Subcutaneous abdominal adipose tissue (tissue), 5 donors: ENCODE measurements around the gene ZNF217.
"Not testable (repeated sequence)": the region's sequence is repeated elsewhere in the genome, so short reads cannot be mapped to it uniquely, and the experiment has no call there.

Experiments used
- H3K27ac ChIP-seq: one replicate; pipeline ENCODE4 v1.7.0; 2013; ENCODE audit warnings: low read depth, mild to moderate bottlenecking, inconsistent platforms, low read length, moderate library complexity
- H3K27me3 ChIP-seq, 5 donors: one replicate each; pipeline ENCODE4 v1.7.0; 2013; ENCODE audit warnings: low read length in 5 of 5, inconsistent platforms in 1 of 5; ENCODE audit not compliant: control insufficient read depth in 5 of 5, insufficient read depth in 4 of 5
- H3K36me3 ChIP-seq, 5 donors: one replicate each; pipeline ENCODE4 v1.7.0; 2013; ENCODE audit warnings: low read length in 5 of 5; ENCODE audit not compliant: control insufficient read depth in 5 of 5, insufficient read depth in 5 of 5
- H3K4me1 ChIP-seq, 5 donors: one replicate each; pipeline ENCODE4 v1.7.0; 2013; ENCODE audit warnings: low read length in 5 of 5, mild to moderate bottlenecking in 3 of 5, moderate library complexity in 1 of 5; ENCODE audit not compliant: control insufficient read depth in 5 of 5, insufficient read depth in 5 of 5
- H3K4me3 ChIP-seq, 5 donors: one replicate each; pipeline ENCODE4 v1.7.0; 2013; ENCODE audit warnings: low read length in 5 of 5, low read depth in 1 of 5
- H3K9ac ChIP-seq, 5 donors: one replicate each; pipeline ENCODE4 v1.7.0; 2013; ENCODE audit warnings: low read length in 5 of 5, mild to moderate bottlenecking in 4 of 5, moderate library complexity in 3 of 5
- H3K9me3 ChIP-seq, 5 donors: one replicate each; pipeline ENCODE4 v1.7.0; 2013; ENCODE audit warnings: low read length in 5 of 5; ENCODE audit not compliant: control insufficient read depth in 5 of 5
- donor health status: healthy.
- donor health status: healthy.
- donor health status: healthy.
- donor health status: healthy.
- donor health status: healthy.

The ZNF217 gene

GRCh38 chr20:53535878-53536277 is 57.8 kb downstream of the ZNF217 start:
- no peaks in the 10 kb centered on the region for H3K36me3 ChIP-seq
- no peak overlapping the region for H3K4me3 ChIP-seq
- peaks cover 0 to 10% (median 7%) of the 10 kb centered on the region in 5 donors for H3K4me1 ChIP-seq
- H3K9ac ChIP-seq: no peak overlapping the region
- H3K27me3 ChIP-seq: no peaks in the 10 kb centered on the region
- H3K27ac ChIP-seq: no peak overlapping the region
- H3K9me3 ChIP-seq: no peaks in the 10 kb centered on the region

- Histone ChIP-seq H3K27me3 (no peaks in the 10 kb centered on the region), H3K36me3 (no peaks in the 10 kb centered on the region), H3K9me3 (no peaks in the 10 kb centered on the region), H3K4me1 (peaks cover 0 to 3% (median 1%) of the 10 kb centered on the region in 5 donors), H3K9ac (no peak overlapping the region), H3K27ac (no peak overlapping the region), H3K4me3 (no peak overlapping the region)
Measured at GRCh38 chr20:53534037-53534436, 59.6 kb downstream of the ZNF217 start.

- Histone ChIP-seq H3K9ac (no peak overlapping the region), H3K27me3 (no peaks in the 10 kb centered on the region), H3K4me3 (no peak overlapping the region), H3K27ac (no peak overlapping the region), H3K9me3 (no peaks in the 10 kb centered on the region), H3K4me1 (no peaks in the 10 kb centered on the region), H3K36me3 (no peaks in the 10 kb centered on the region)
Measured at GRCh38 chr20:53533500-53533899, 60.1 kb downstream of the ZNF217 start.

- not testable (repeated sequence) for H3K27me3 ChIP-seq, H3K36me3 ChIP-seq, H3K4me1 ChIP-seq, H3K9ac ChIP-seq, H3K4me3 ChIP-seq, H3K27ac ChIP-seq, H3K9me3 ChIP-seq
Measured at GRCh38 chr20:53532654-53533312, 60.9 kb downstream of the ZNF217 start.

GRCh38 chr20:53530440-53530839 is 63.2 kb downstream of the ZNF217 start:
- no peak overlapping the region for H3K27ac ChIP-seq
- no peaks in the 10 kb centered on the region for H3K36me3 ChIP-seq
- no peaks in the 10 kb centered on the region for H3K4me1 ChIP-seq
- no peak overlapping the region for H3K4me3 ChIP-seq
- no peaks in the 10 kb centered on the region for H3K9me3 ChIP-seq
- no peaks in the 10 kb centered on the region for H3K27me3 ChIP-seq
- H3K9ac ChIP-seq: no peak overlapping the region

GRCh38 chr20:53529658-53530057 is 64.0 kb downstream of the ZNF217 start:
- H3K9me3 ChIP-seq: no peaks in the 10 kb centered on the region
- no peaks in the 10 kb centered on the region for H3K36me3 ChIP-seq
- no peaks in the 10 kb centered on the region for H3K27me3 ChIP-seq
- no peak overlapping the region for H3K27ac ChIP-seq
- no peak overlapping the region for H3K4me3 ChIP-seq
- no peaks in the 10 kb centered on the region for H3K4me1 ChIP-seq
- no peak overlapping the region for H3K9ac ChIP-seq

- no peak overlapping the region for H3K9ac ChIP-seq
Measured at GRCh38 chr20:53527196-53527595, 66.4 kb downstream of the ZNF217 start.

GRCh38 chr20:53524589-53525312 is 68.9 kb downstream of the ZNF217 start:
- Histone ChIP-seq H3K36me3 (no peaks in the 10 kb centered on the region), H3K4me3 (no peak overlapping the region), H3K9ac (no peak overlapping the region), H3K27ac (no peak overlapping the region), H3K4me1 (peaks cover 0 to 1% (median 0%) of the 10 kb centered on the region in 5 donors), H3K27me3 (no peaks in the 10 kb centered on the region), H3K9me3 (no peaks in the 10 kb centered on the region)

More at GRCh38 chr20:53527196-53527595, 66.4 kb downstream of the ZNF217 start:
- no peaks in the 10 kb centered on the region for H3K27me3 ChIP-seq
- no peaks in the 10 kb centered on the region for H3K36me3 ChIP-seq
- no peak overlapping the region for H3K4me3 ChIP-seq
- no peaks in the 10 kb centered on the region for H3K9me3 ChIP-seq
- H3K27ac ChIP-seq: no peak overlapping the region
- H3K4me1 ChIP-seq: no peaks in the 10 kb centered on the region

GRCh38 chr20:53523615-53524014 is 70.0 kb downstream of the ZNF217 start:
- H3K27me3 ChIP-seq, H3K4me1 ChIP-seq, H3K9ac ChIP-seq, H3K27ac ChIP-seq, H3K36me3 ChIP-seq, H3K4me3 ChIP-seq, H3K9me3 ChIP-seq: not testable (repeated sequence)

- H3K9me3 ChIP-seq: no peaks in the 10 kb centered on the region
- no peak overlapping the region for H3K9ac ChIP-seq
- no peaks in the 10 kb centered on the region for H3K36me3 ChIP-seq
- no peak overlapping the region for H3K27ac ChIP-seq
- no peaks in the 10 kb centered on the region for H3K27me3 ChIP-seq
- peaks cover 0 to 6% (median 0%) of the 10 kb centered on the region in 5 donors for H3K4me1 ChIP-seq
- no peak overlapping the region for H3K4me3 ChIP-seq
Measured at GRCh38 chr20:53522696-53523095, 70.9 kb downstream of the ZNF217 start.
